H9 (cell line): ENCODE data around the gene ZNF136. TPM values are rescaled to one million over a fixed set of nuclear protein-coding genes. Genes with fewer than 3 reads are reported as not detected.
A peak's percentile ranks its signal among the peaks of the same experiment; 100 is the strongest.

Experiments
- DNase-seq: peaks from one replicate; pipeline ENCODE4 v3.0.0-alpha.2; 2017
- H2AFZ ChIP-seq: one replicate; pipeline ENCODE4 v1.6.1; 2013; ENCODE audit warnings: mild to moderate bottlenecking, low read length, control low read depth, moderate library complexity
- H2AK5ac ChIP-seq: 2 replicates; pipeline ENCODE4 v1.6.1; 2013; ENCODE audit warnings: low read length, control low read depth, mixed read lengths; ENCODE audit not compliant: insufficient read length
- H2BK120ac ChIP-seq: one replicate; pipeline ENCODE4 v1.6.1; 2013; ENCODE audit warnings: low read depth, mild to moderate bottlenecking, low read length, control low read depth, inconsistent platforms; ENCODE audit not compliant: poor library complexity, severe bottlenecking
- H2BK12ac ChIP-seq: 2 replicates; pipeline ENCODE4 v1.6.1; 2013; ENCODE audit warnings: low read length, control low read depth, mixed read lengths, low read depth; ENCODE audit not compliant: insufficient read length
- H2BK15ac ChIP-seq: 2 replicates; pipeline ENCODE4 v1.6.1; 2013; ENCODE audit warnings: low read depth, low read length, control low read depth
- H2BK20ac ChIP-seq: one replicate; pipeline ENCODE4 v1.6.1; 2013; ENCODE audit warnings: low read depth, mild to moderate bottlenecking, low read length, control low read depth, inconsistent platforms; ENCODE audit not compliant: poor library complexity, severe bottlenecking
- H2BK5ac ChIP-seq: 2 replicates; pipeline ENCODE4 v1.6.1; 2013; ENCODE audit warnings: low read length, control low read depth, mixed read lengths; ENCODE audit not compliant: insufficient read length
- H3K14ac ChIP-seq: 2 replicates; pipeline ENCODE4 v1.6.1; 2013; ENCODE audit warnings: low read length, control low read depth; ENCODE audit not compliant: insufficient read depth
- H3K18ac ChIP-seq: 2 replicates; pipeline ENCODE4 v1.6.1; 2013; ENCODE audit warnings: low read depth, mild to moderate bottlenecking, mixed read lengths, low read length, control low read depth; ENCODE audit not compliant: insufficient read length
- H3K23ac ChIP-seq: 2 replicates; pipeline ENCODE4 v1.6.1; 2013; ENCODE audit warnings: low read length, control low read depth, mixed read lengths, low read depth; ENCODE audit not compliant: insufficient read length
- H3K23me2 ChIP-seq: 2 replicates; pipeline ENCODE4 v1.6.1; 2013; ENCODE audit warnings: low read depth, mild to moderate bottlenecking, mixed read lengths, low read length, control low read depth; ENCODE audit not compliant: insufficient read length, poor library complexity, severe bottlenecking
- H3K27ac ChIP-seq: 2 replicates; pipeline ENCODE4 v1.5.1; 2013; ENCODE audit warnings: low read length, control low read depth, mixed read lengths, low read depth; ENCODE audit not compliant: insufficient read length
- H3K27me3 ChIP-seq: 2 replicates; pipeline ENCODE4 v1.6.1; 2013; ENCODE audit warnings: low read length, control low read depth, inconsistent platforms; ENCODE audit not compliant: insufficient read depth
- H3K4ac ChIP-seq: 2 replicates; pipeline ENCODE4 v1.6.1; 2013; ENCODE audit warnings: low read depth, mild to moderate bottlenecking, control low read depth, inconsistent platforms, low read length, moderate library complexity
- H3K4me1 ChIP-seq: 2 replicates; pipeline ENCODE4 v1.6.1; 2013; ENCODE audit warnings: low read length, control low read depth, inconsistent platforms; ENCODE audit not compliant: insufficient read depth
- H3K4me2 ChIP-seq: 2 replicates; pipeline ENCODE4 v1.6.1; 2013; ENCODE audit warnings: low read length, control low read depth, mixed read lengths; ENCODE audit not compliant: insufficient read length, insufficient read depth
- H3K56ac ChIP-seq: 2 replicates; pipeline ENCODE4 v1.6.1; 2013; ENCODE audit warnings: low read depth, mild to moderate bottlenecking, mixed read lengths, low read length, control low read depth; ENCODE audit not compliant: insufficient read length
- H3K79me1 ChIP-seq: 2 replicates; pipeline ENCODE4 v1.6.1; 2013; ENCODE audit warnings: low read depth, mild to moderate bottlenecking, moderate library complexity, low read length, control low read depth, inconsistent platforms; ENCODE audit not compliant: insufficient read depth, poor library complexity, severe bottlenecking
- H3K79me2 ChIP-seq: 2 replicates; pipeline ENCODE4 v1.6.1; 2013; ENCODE audit warnings: low read length, control low read depth, inconsistent platforms; ENCODE audit not compliant: insufficient read depth
- H3K9ac ChIP-seq: 2 replicates; pipeline ENCODE4 v1.6.1; 2013; ENCODE audit warnings: low read length, control low read depth, mixed read lengths; ENCODE audit not compliant: insufficient read length; ENCODE audit errors: extremely low read depth
- H3K9me3 ChIP-seq: one replicate; pipeline ENCODE4 v1.6.1; 2013; ENCODE audit warnings: low read depth, low read length, inconsistent platforms; ENCODE audit not compliant: control insufficient read depth
- H3T11ph ChIP-seq: one replicate; pipeline ENCODE4 v1.6.1; 2013; ENCODE audit warnings: mild to moderate bottlenecking, low read length, control low read depth, inconsistent platforms
- H4K20me1 ChIP-seq: one replicate; pipeline ENCODE4 v1.6.1; 2013; ENCODE audit not compliant: control insufficient read depth, insufficient read length, insufficient read depth
- H4K5ac ChIP-seq: 2 replicates; pipeline ENCODE4 v1.6.1; 2013; ENCODE audit warnings: low read depth, mild to moderate bottlenecking, mixed read lengths, low read length, control low read depth; ENCODE audit not compliant: insufficient read length
- H4K8ac ChIP-seq: replicated peaks from 2 replicates; pipeline ENCODE4 v1.6.1; 2013; ENCODE audit warnings: low read length, control low read depth, mixed read lengths, low read depth; ENCODE audit not compliant: insufficient read length
- H4K91ac ChIP-seq: 2 replicates; pipeline ENCODE4 v1.6.1; 2013; ENCODE audit warnings: low read depth, mild to moderate bottlenecking, moderate library complexity, mixed read lengths, low read length, control low read depth; ENCODE audit not compliant: insufficient read length
- H3K27ac Mint-ChIP-seq, 3 experiments: 2 replicates in 2 of 3; 3 replicates in 1 of 3; pipeline ENCODE4 v1.8.0; 2020 to 2021; ENCODE audit warnings: mixed read lengths in 3 of 3, mild to moderate bottlenecking in 1 of 3, moderate library complexity in 1 of 3
- H3K27me3 Mint-ChIP-seq: 2 replicates; pipeline ENCODE4 v1.8.0; 2021; ENCODE audit warnings: low read depth, mild to moderate bottlenecking, moderate library complexity, mixed read lengths
- H3K36me3 Mint-ChIP-seq, 3 experiments: 2 replicates in 2 of 3; 3 replicates in 1 of 3; pipeline ENCODE4 v1.8.0; 2020 to 2021; ENCODE audit warnings: low read depth in 3 of 3, mixed read lengths in 3 of 3; ENCODE audit not compliant: insufficient read depth in 1 of 3
- H3K4me1 Mint-ChIP-seq, 2 experiments: 2 replicates each; pipeline ENCODE4 v1.8.0; 2020; ENCODE audit warnings: mixed read lengths in 2 of 2
- H3K4me3 Mint-ChIP-seq, 2 experiments: 2 replicates in 1 of 2; 3 replicates in 1 of 2; pipeline ENCODE4 v1.8.0; 2020 to 2021; ENCODE audit warnings: mild to moderate bottlenecking in 2 of 2, mixed read lengths in 2 of 2, moderate library complexity in 1 of 2
- H3K9me3 Mint-ChIP-seq, 2 experiments: 2 replicates in 1 of 2; 3 replicates in 1 of 2; pipeline ENCODE4 v1.8.0; 2020; ENCODE audit warnings: mild to moderate bottlenecking in 2 of 2, mixed read lengths in 2 of 2, moderate library complexity in 1 of 2
- WGBS: extraction: QIAGEN DNeasy Blood & Tissue Kit; methylation state at CpG from one replicate; pipeline ENCODE4 v1.1.7; 2013; ENCODE audit warnings: missing lambda C conversion rate, low lambda C conversion rate, mixed read lengths; ENCODE audit not compliant: insufficient read length; ENCODE audit errors: extremely low coverage; 5-methylcytosine and 5-hydroxymethylcytosine counted together
- total RNA-seq: library from RNA; stranded (reverse); gene quantifications from 2 replicates; pipeline ENCODE4 v1.2.1, GENCODE V29; 2021
- TF ChIP-seq, protein P1 (sequence below): fragments of 200-600 bp; sonication (generic); conservative IDR thresholded peaks from 3 replicates; pipeline ENCODE4 v1.8.0; 2021; ENCODE audit warnings: antibody characterized with exemption, mild to moderate bottlenecking

ZNF136 gene
- total RNA-seq, 1 experiment from 2014 or later, result 10.8 TPM

DNA sequence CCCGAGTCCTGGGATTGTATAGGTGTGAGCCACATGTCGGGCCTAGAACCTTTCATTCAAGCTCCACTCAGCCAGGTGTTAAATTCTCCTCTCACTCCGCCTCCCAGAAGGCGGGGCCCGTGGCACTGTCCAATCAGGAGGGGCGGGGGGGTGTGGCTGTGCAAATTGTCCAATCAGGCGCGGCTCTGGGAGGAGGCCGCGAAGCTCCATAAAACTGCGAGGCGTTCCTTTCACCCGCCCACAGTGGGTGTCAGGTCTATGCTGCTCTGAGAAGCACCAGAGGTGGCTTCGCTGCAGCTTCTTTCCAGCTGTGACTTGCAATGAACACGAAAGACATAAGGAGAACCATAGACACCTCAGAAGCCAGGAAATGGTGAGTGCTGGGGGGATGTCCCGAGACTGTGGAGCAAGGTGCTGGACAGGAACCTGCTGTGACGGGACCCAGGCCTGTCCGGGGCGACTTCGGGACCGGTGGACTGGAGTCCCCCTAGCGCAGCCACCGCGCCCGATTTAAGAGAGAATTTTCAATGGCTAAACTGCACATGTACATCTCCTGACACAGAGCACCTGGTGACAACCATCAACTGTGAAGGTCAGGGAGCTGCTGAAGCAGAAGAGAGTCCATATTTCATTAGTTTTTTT is 3.0 kb upstream of the ZNF136 start:
- Histone ChIP-seq H4K20me1 (no peaks in the 10 kb centered on the region), H3K79me2 (peaks cover 4% of the 10 kb centered on the region; the same call in 1 of the 2 replicates), H3T11ph (no peak overlapping the region), H3K4ac (no peak overlapping the region), H3K23me2 (peaks cover 10% of the 10 kb centered on the region), H3K18ac (no peak overlapping the region), H4K5ac (no peak overlapping the region), H3K14ac (no peak overlapping the region), H2BK120ac (no peak overlapping the region), H3K23ac (no peak overlapping the region), H4K8ac (no peak overlapping the region), H3K27me3 (no peaks in the 10 kb centered on the region), H3K79me1 (peaks cover 3% of the 10 kb centered on the region), H2BK5ac (no peak overlapping the region), H3K4me2 (no peak overlapping the region), H3K56ac (no peak overlapping the region), H3K27ac (no peak overlapping the region), H3K9me3 (no peaks in the 10 kb centered on the region), H2BK20ac (no peak overlapping the region), H2BK15ac (no peak overlapping the region), H4K91ac (no peak overlapping the region), H2BK12ac (no peak overlapping the region), H3K9ac (no peak overlapping the region), H2AK5ac (no peak overlapping the region), H2AFZ (no peak overlapping the region), H3K4me1 (peaks cover 4% of the 10 kb centered on the region; the same call in 1 of the 2 replicates)
- H3K4me3 Mint-ChIP-seq, result no peak overlapping the region
- TF ChIP-seq, protein P1, sequence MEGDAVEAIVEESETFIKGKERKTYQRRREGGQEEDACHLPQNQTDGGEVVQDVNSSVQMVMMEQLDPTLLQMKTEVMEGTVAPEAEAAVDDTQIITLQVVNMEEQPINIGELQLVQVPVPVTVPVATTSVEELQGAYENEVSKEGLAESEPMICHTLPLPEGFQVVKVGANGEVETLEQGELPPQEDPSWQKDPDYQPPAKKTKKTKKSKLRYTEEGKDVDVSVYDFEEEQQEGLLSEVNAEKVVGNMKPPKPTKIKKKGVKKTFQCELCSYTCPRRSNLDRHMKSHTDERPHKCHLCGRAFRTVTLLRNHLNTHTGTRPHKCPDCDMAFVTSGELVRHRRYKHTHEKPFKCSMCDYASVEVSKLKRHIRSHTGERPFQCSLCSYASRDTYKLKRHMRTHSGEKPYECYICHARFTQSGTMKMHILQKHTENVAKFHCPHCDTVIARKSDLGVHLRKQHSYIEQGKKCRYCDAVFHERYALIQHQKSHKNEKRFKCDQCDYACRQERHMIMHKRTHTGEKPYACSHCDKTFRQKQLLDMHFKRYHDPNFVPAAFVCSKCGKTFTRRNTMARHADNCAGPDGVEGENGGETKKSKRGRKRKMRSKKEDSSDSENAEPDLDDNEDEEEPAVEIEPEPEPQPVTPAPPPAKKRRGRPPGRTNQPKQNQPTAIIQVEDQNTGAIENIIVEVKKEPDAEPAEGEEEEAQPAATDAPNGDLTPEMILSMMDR, result no peak
- peak; percentile 36 for DNase-seq
- H3K4me1 Mint-ChIP-seq, result peaks cover 15 to 17% of the 10 kb centered on the region in 2 experiments
- H3K9me3 Mint-ChIP-seq, result peaks cover 0 to 5% of the 10 kb centered on the region in 2 experiments; a peak in 2 of 5 replicates
- H3K27ac Mint-ChIP-seq, result no peak overlapping the region; a peak in 1 of 7 replicates
- no peaks in the 10 kb centered on the region; the same call in 1 of the 2 replicates for H3K27me3 Mint-ChIP-seq
- peaks cover 3 to 7% (median 4%) of the 10 kb centered on the region in 3 experiments; a peak in 3 of 7 replicates for H3K36me3 Mint-ChIP-seq
- WGBS, result no CpG with 5 or more reads among the region's 25 CpGs
